ENCODE data around the gene NAPA. TPM values are rescaled to one million over a fixed set of nuclear protein-coding genes. Genes with fewer than 3 reads are reported as not detected.

The NAPA gene
- total and polyA plus RNA-seq, 2 donors = 89.2 to 111 TPM

DNA sequence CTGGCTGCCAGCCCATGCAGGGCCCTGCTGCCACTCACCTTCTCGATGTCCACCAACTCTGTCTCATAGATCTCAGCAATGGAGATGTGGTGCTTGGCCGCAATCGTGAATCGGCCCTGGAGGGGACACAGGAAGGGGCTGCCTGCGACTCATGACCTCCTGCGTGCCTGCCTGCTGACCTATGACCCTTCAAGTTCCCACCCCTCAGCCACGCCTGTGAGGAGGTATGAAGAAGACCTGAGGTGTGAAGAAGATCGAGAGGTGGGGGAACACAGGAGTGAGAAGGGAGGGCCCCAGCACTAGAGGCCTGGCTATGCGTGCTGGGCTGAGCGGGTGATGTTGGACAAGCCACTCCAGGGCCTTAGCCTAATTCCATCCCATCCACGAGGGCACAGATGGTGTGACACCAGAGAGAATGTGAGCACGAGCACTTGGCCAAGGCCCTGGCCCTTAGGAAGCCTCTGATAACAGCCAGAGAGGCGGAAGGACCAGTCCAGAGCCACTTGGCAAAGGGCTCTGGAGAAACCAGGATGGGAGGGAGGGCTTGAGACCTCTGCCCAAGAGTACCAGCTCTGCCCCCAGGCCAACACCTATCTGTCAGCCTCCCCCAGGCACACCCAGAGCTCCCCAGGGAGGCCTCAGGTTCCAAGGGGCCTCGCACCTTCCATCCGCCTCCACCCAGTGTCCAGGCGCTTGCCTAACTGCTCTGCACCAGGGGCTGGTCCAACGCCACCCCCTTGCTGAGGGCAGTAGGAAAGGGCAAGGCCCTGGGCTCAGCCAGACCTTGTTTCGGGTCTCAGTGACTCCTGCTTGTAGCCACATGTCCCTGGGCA is 21.3 kb downstream of the NAPA start:
- H3K9me3 ChIP-seq (ENCODE audit: control insufficient read depth in 2 of 2, insufficient read depth in 1 of 2, low read length in 1 of 2) = peaks cover 2 to 14% of the 10 kb centered on the region in 2 donors
- H3K4me1 ChIP-seq (ENCODE audit: control insufficient read depth in 2 of 2, insufficient read depth in 2 of 2, low read length in 2 of 2) = peaks cover 58 to 98% of the 10 kb centered on the region in 2 donors
- no peak for DNase-seq (ENCODE audit: low read depth in 6 of 9, low spot score in 9 of 9)
- no peaks in the 10 kb centered on the region for H3K27me3 ChIP-seq (ENCODE audit: control insufficient read depth in 2 of 2, insufficient read depth in 1 of 2, low read length in 1 of 2)
- H3K36me3 ChIP-seq (ENCODE audit: control insufficient read depth in 2 of 2, insufficient read depth in 2 of 2, low read length in 1 of 2) = peaks cover 53 to 81% of the 10 kb centered on the region in 2 donors
- peak overlapping the region in 1 of 2 donors; percentile 29 for H3K4me3 ChIP-seq (ENCODE audit: low read length in 2 of 2)
- 97% methylated on average over 18 of the region's 18 CpGs for WGBS
- peak overlapping the region in 1 of 2 donors; percentile 89 for H3K27ac ChIP-seq (ENCODE audit: low read depth in 1 of 2, low read length in 1 of 2)

DNA sequence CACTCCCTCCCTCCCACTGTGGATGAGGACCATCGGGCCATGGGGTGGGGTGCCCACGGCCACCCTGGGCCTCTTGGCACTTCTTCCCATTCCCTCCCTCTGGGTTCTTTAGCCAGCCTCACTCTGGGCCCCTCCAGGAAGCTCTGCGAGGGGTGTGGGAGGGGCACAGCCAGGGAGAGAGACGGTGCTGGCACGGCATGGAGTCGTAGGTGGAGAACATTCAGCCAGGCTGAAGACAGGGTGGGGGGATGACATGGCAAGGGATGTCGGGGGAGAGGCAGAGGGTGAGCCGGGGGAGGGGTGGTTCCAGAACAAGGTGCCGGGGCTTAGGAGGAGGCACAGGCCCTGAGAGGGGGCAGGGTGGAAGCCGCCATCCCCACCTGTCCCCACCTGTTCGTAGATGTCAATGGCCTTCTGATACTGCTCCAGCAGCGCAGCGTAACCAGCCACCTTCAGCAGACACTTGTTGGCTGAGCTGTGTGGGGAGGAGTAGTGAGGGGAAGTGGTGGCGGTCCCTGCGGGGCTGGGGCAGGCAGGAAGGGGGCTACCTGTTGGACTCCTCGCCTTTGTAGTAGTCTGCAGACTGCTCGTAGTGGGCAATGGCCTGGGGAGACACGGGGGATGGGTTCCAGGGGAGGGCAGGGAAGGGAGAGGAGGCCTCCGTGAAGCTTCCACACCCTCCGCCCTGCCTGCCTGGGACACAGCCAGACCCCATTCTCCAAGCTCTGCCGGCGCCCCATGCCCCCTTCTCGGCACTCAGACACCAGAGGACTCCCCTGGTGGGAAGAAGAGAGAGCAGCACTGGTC is 22.1 kb downstream of the NAPA start:
- Histone ChIP-seq H3K36me3 (ENCODE audit: control insufficient read depth in 2 of 2, insufficient read depth in 2 of 2, low read length in 1 of 2) (peaks cover 51 to 80% of the 10 kb centered on the region in 2 donors), H3K27me3 (ENCODE audit: control insufficient read depth in 2 of 2, insufficient read depth in 1 of 2, low read length in 1 of 2) (no peaks in the 10 kb centered on the region), H3K4me1 (ENCODE audit: control insufficient read depth in 2 of 2, insufficient read depth in 2 of 2, low read length in 2 of 2) (peaks cover 64 to 99% of the 10 kb centered on the region in 2 donors), H3K27ac (ENCODE audit: low read depth in 1 of 2, low read length in 1 of 2) (peak overlapping the region; percentile 3 to 89), H3K9me3 (ENCODE audit: control insufficient read depth in 2 of 2, insufficient read depth in 1 of 2, low read length in 1 of 2) (peaks cover 2 to 14% of the 10 kb centered on the region in 2 donors), H3K4me3 (ENCODE audit: low read length in 2 of 2) (peak overlapping the region in 1 of 2 donors; percentile 29)
- WGBS = 37% methylated on average over 23 of the region's 23 CpGs
- peak in 2 of 9 donors; percentile 47 to 70 for DNase-seq (ENCODE audit: low read depth in 6 of 9, low spot score in 9 of 9)

DNA sequence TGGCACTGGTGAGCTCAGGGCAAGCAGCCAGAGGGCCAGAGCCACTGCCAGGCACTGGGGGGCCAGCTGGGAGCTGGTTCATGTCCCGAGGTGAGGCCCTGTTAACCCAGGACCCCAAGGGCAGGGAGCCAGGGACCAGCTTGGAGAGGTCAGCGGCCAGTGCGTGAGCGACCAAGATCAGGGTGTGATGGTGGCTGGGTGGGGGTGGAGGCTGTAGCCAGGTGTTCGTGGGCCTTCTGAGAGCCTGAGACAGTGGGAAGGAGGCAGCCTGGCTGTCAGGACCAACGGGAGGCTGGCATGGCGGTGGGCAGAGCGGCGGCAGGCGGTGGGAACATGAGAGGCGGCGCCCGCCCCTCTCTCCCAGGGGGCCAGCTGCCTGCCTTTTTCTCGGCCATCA is 22.7 kb downstream of the NAPA start:
- Histone ChIP-seq H3K4me1 (ENCODE audit: control insufficient read depth in 2 of 2, insufficient read depth in 2 of 2, low read length in 2 of 2) (peaks cover 68 to 99% of the 10 kb centered on the region in 2 donors), H3K27ac (ENCODE audit: low read depth in 1 of 2, low read length in 1 of 2) (peak overlapping the region in 1 of 2 donors; percentile 89), H3K4me3 (ENCODE audit: low read length in 2 of 2) (no peak overlapping the region), H3K9me3 (ENCODE audit: control insufficient read depth in 2 of 2, insufficient read depth in 1 of 2, low read length in 1 of 2) (peaks cover 2 to 14% of the 10 kb centered on the region in 2 donors), H3K27me3 (ENCODE audit: control insufficient read depth in 2 of 2, insufficient read depth in 1 of 2, low read length in 1 of 2) (no peaks in the 10 kb centered on the region), H3K36me3 (ENCODE audit: control insufficient read depth in 2 of 2, insufficient read depth in 2 of 2, low read length in 1 of 2) (peaks cover 49 to 77% of the 10 kb centered on the region in 2 donors)
- no peak for DNase-seq (ENCODE audit: low read depth in 6 of 9, low spot score in 9 of 9)
- WGBS = 79% methylated on average over 14 of the region's 14 CpGs

DNA sequence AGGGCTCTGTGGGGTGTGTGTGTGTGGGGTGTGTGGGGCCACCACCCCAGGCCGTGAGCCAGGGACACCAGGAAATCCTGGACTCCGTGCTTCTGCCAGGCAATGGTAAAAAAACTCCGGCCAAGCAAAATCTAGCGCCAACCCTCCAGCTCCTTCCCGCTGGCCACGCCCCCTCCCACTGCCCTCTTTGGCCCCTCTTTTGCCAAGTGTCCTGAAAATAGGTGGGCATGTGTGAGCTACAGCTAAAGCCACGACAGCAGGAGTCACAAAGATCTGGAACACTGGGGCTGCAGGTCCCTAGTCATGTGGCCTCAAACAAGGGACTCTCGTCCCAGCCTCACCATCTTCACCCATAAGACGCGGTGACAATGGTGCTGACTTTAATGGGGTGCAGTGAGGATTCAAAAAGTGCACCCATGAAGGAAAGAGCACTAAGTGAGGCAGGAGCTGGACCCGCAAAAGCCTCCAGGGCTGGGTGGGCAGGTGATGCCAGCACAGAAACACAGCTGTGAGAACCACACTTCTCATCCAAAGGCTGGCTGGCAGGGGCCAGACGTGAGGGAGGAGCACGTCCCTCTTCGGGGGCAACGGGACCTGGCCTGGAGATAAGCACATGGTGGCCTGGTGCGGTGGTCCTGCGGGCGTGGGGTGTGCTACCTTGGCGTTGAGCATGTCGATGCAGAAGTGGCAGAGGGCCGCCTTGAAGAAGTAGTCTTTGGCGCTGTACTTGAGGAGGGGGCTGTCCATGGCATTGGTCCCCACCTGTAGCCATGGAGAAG is 23.3 kb downstream of the NAPA start:
- peaks cover 47 to 71% of the 10 kb centered on the region in 2 donors for H3K36me3 ChIP-seq (ENCODE audit: control insufficient read depth in 2 of 2, insufficient read depth in 2 of 2, low read length in 1 of 2)

DNA sequence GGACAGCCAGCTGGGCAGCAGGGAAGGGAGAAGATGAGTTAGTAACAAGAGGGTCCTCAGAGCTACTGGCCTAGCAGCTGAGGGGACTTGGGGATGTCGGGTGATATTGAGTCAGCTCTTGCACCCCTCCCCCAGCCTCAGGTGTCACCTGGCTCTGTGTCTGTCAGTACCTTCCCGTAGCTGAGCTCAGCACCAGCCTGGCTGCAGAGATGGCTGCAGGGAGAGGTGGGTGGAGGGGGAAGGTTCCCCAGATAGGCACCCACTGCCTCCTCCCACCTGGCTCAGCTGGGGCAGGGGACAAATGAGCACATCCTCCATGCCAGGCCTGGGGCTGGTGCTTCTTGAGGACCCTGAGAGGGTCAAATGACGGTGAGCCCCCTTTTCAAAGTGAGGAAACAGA is 24.0 kb downstream of the NAPA start:
- WGBS = 35% methylated on average over 3 of the region's 3 CpGs
- peak overlapping the region; percentile 18 to 89 for H3K27ac ChIP-seq (ENCODE audit: low read depth in 1 of 2, low read length in 1 of 2)
- H3K9me3 ChIP-seq (ENCODE audit: control insufficient read depth in 2 of 2, insufficient read depth in 1 of 2, low read length in 1 of 2) = peaks cover 2 to 13% of the 10 kb centered on the region in 2 donors
- peaks cover 76 to 99% of the 10 kb centered on the region in 2 donors for H3K4me1 ChIP-seq (ENCODE audit: control insufficient read depth in 2 of 2, insufficient read depth in 2 of 2, low read length in 2 of 2)
- no peaks in the 10 kb centered on the region for H3K27me3 ChIP-seq (ENCODE audit: control insufficient read depth in 2 of 2, insufficient read depth in 1 of 2, low read length in 1 of 2)
- H3K36me3 ChIP-seq (ENCODE audit: control insufficient read depth in 2 of 2, insufficient read depth in 2 of 2, low read length in 1 of 2) = peaks cover 47 to 68% of the 10 kb centered on the region in 2 donors
- DNase-seq (ENCODE audit: low read depth in 6 of 9, low spot score in 9 of 9) = peak in 4 of 9 donors; percentile 53 to 76 (median 64)
- H3K4me3 ChIP-seq (ENCODE audit: low read length in 2 of 2) = no peak overlapping the region

More for the DNA sequence above, 23.3 kb downstream of the NAPA start:
- H3K4me3 ChIP-seq (ENCODE audit: low read length in 2 of 2) = no peak overlapping the region
- 84% methylated on average over 22 of the region's 22 CpGs for WGBS
- peaks cover 2 to 14% of the 10 kb centered on the region in 2 donors for H3K9me3 ChIP-seq (ENCODE audit: control insufficient read depth in 2 of 2, insufficient read depth in 1 of 2, low read length in 1 of 2)
- no peaks in the 10 kb centered on the region for H3K27me3 ChIP-seq (ENCODE audit: control insufficient read depth in 2 of 2, insufficient read depth in 1 of 2, low read length in 1 of 2)
- peak in 1 of 9 donors; percentile 32 for DNase-seq (ENCODE audit: low read depth in 6 of 9, low spot score in 9 of 9)
- peak overlapping the region; percentile 50 to 89 for H3K27ac ChIP-seq (ENCODE audit: low read depth in 1 of 2, low read length in 1 of 2)
- peaks cover 72 to 99% of the 10 kb centered on the region in 2 donors for H3K4me1 ChIP-seq (ENCODE audit: control insufficient read depth in 2 of 2, insufficient read depth in 2 of 2, low read length in 2 of 2)

DNA sequence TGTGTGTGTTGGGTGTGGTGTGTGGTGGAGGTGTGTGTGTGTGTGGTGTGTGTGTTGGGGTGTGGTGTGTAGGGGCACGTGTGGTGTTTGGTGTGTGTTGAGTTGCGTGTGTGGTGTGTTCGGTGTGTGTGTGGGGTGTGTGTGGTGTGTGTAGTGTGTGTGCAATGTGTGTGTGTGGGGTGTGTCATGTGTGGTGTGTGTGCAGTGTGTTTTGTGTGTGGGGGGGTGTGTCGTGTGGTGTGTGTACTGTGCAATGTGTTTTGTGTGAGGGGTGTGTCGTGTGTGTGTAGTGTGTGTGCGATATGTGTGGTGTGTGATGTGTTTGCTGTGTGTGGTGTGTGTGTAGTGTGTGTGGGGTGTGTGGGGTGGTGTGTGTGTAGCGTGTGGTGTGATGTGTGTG is 24.8 kb downstream of the NAPA start:
- Histone ChIP-seq H3K9me3 (ENCODE audit: control insufficient read depth in 2 of 2, insufficient read depth in 1 of 2, low read length in 1 of 2) (peaks cover 2 to 5% of the 10 kb centered on the region in 2 donors), H3K27me3 (ENCODE audit: control insufficient read depth in 2 of 2, insufficient read depth in 1 of 2, low read length in 1 of 2) (no peaks in the 10 kb centered on the region), H3K4me1 (ENCODE audit: control insufficient read depth in 2 of 2, insufficient read depth in 2 of 2, low read length in 2 of 2) (peaks cover 76 to 99% of the 10 kb centered on the region in 2 donors), H3K4me3 (ENCODE audit: low read length in 2 of 2) (no peak overlapping the region), H3K27ac (ENCODE audit: low read depth in 1 of 2, low read length in 1 of 2) (peak overlapping the region; percentile 26 to 89), H3K36me3 (ENCODE audit: control insufficient read depth in 2 of 2, insufficient read depth in 2 of 2, low read length in 1 of 2) (peaks cover 47 to 65% of the 10 kb centered on the region in 2 donors)
- 98% methylated on average over 7 of the region's 7 CpGs for WGBS
- no peak for DNase-seq (ENCODE audit: low read depth in 6 of 9, low spot score in 9 of 9)

DNA sequence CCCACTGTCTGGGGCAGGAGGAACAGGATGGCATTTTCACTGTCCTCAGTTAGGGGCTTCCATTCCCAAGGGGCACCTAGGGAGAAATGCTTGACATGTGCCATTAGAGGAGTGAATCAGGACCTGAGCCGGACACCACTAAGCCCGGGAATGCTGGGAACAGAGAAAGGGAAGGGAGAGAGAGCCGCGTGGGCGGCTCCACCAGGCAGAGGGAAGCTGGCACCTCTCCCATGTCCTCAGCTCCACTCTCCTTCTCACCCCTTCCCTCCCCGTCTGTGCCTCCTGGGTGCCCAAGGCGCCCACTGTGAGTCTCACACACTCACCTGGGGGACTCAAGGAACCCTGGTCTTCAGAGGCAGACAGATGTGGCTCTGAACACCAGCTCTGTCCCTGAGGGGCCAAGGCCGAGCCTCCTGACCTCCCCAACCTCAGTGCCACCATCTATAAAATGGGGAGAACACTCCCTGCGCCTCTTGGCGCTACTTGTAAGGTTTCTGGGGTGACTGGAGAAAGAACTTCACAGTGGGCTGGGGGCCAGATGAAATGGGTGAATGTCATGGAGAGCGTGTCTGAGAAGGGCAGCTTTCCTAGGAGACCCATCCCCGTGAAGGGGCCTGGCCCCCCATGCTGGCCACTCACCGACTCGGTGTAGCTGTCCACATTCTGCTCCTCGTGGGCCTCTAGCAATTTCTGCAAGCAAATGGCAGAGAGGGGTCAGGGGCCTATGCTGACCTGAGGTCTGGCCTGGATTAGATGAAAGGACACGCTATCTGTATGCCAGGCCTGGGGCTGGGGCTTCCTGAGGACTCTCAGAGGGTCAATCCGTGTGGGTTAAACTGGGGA is 25.6 kb downstream of the NAPA start:
- WGBS = 96% methylated on average over 17 of the region's 17 CpGs
- no peak for DNase-seq (ENCODE audit: low read depth in 6 of 9, low spot score in 9 of 9)
- peak overlapping the region in 1 of 2 donors; percentile 89 for H3K27ac ChIP-seq (ENCODE audit: low read depth in 1 of 2, low read length in 1 of 2)

More for the DNA sequence above, 25.6 kb downstream of the NAPA start:
- peaks cover 74 to 96% of the 10 kb centered on the region in 2 donors for H3K4me1 ChIP-seq (ENCODE audit: control insufficient read depth in 2 of 2, insufficient read depth in 2 of 2, low read length in 2 of 2)
- peaks cover 2 to 5% of the 10 kb centered on the region in 2 donors for H3K9me3 ChIP-seq (ENCODE audit: control insufficient read depth in 2 of 2, insufficient read depth in 1 of 2, low read length in 1 of 2)
- no peaks in the 10 kb centered on the region for H3K27me3 ChIP-seq (ENCODE audit: control insufficient read depth in 2 of 2, insufficient read depth in 1 of 2, low read length in 1 of 2)
- H3K36me3 ChIP-seq (ENCODE audit: control insufficient read depth in 2 of 2, insufficient read depth in 2 of 2, low read length in 1 of 2) = peaks cover 47 to 65% of the 10 kb centered on the region in 2 donors
- no peak overlapping the region for H3K4me3 ChIP-seq (ENCODE audit: low read length in 2 of 2)
